ENCODE results near the gene UBAC1. TPM values are rescaled to one million over a fixed set of nuclear protein-coding genes. Genes with fewer than 3 reads are reported as not detected.
"Not testable (repeated sequence)": the region's sequence is repeated elsewhere in the genome, so short reads cannot be mapped to it uniquely, and the experiment has no call there.

Gene UBAC1
- total RNA-seq, 2 experiments from 2014 or later = 29.3 to 31.9 TPM

DNA sequence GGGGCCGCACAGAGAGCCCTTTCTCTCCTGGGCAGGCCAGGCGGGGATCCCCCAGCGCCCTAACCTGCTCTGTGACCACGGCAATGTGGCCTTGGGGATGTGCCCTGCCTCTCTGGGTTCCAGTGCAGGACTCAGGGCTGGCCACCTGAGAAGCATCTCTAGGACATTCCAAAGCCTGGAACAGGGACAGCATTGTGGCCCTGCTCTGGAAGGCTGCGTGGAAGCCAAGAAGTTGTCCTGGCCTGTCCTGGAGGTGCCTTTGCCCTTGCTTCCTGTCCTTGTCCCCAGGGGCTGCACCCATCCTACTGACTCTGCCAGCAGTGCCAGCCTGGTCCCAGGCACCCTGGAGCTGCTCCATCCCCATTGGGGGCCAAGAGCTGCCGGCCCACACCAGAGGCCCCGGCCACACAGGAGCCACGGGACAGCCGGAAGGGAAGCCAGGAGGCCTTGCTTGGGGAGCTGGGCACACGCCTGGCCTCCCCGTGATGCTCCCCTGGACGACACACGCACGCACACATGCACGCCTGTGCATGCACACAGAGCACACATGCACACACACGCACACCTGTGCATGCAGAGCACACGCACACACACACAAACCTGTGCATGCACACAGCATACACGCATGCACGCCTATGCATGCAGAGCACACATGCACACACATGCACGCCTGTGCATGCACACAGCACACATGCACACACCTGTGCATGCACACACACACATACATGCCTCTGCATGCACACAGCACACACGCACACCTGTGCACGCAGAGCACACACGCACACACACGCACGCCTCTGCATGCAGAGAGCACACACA is 33.8 kb downstream of the UBAC1 start:
- Mint-ChIP-seq H3K4me3 (no peak overlapping the region), H3K9me3 (ENCODE audit: insufficient read depth) (no peaks in the 10 kb centered on the region), H3K27me3 (ENCODE audit: low read depth) (no peaks in the 10 kb centered on the region), H3K4me1 (ENCODE audit: low read depth) (peaks cover 6% of the 10 kb centered on the region), H3K36me3 (ENCODE audit: low read depth) (peaks cover 11% of the 10 kb centered on the region), H3K27ac (no peak overlapping the region)
- ChIA-PET CTCF (no interaction called here), POLR2A (no interaction called here)
- DNase-seq = no peak
- ATAC-seq = no peak

DNA sequence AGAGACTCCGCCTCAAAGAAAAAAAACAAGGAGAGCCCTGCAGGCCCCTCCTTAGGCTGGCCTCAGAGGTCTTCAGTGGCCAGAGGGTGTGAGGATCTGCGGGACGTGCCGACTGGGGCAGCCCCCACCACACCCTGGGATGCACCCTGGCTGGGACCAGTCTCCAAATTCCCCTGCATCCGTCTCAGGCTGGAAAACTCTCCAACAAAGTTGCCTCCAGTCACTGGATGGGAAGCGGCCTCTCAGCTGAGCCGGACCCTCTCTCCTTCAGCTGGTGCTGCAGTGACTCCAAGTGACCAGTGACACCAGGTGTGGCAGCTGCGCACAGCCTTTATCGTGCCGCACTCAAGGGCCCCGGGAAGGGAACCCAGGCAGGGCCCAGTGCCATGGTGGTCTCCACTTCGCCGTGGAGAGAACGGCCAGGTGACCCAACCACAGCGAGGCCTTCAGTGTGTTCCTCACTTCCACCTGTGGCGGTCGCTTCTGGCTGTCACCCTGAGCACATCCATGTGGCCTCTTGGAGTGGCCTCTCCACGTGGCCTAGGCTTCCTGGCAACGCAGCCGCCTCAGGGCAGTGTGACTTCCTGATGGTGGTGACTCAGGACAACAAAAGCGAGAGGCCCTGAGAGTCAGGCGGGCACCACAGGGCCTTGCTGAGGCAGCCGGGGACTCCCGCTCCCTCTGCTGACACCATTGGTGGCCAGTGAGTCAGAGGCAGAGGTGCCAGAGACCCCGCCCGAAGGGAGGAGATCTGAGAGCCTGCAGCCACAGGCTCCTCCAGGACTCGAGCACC is 34.6 kb downstream of the UBAC1 start:
- Mint-ChIP-seq H3K9me3 (ENCODE audit: insufficient read depth) (no peaks in the 10 kb centered on the region), H3K27ac (no peak overlapping the region), H3K36me3 (ENCODE audit: low read depth) (peaks cover 8% of the 10 kb centered on the region), H3K4me1 (ENCODE audit: low read depth) (peaks cover 6% of the 10 kb centered on the region), H3K4me3 (no peak overlapping the region), H3K27me3 (ENCODE audit: low read depth) (no peaks in the 10 kb centered on the region)
- ChIA-PET POLR2A (no interaction called here), CTCF (no interaction called here)
- ATAC-seq (peak; percentile 31), DNase-seq (peak; percentile 42)

DNA sequence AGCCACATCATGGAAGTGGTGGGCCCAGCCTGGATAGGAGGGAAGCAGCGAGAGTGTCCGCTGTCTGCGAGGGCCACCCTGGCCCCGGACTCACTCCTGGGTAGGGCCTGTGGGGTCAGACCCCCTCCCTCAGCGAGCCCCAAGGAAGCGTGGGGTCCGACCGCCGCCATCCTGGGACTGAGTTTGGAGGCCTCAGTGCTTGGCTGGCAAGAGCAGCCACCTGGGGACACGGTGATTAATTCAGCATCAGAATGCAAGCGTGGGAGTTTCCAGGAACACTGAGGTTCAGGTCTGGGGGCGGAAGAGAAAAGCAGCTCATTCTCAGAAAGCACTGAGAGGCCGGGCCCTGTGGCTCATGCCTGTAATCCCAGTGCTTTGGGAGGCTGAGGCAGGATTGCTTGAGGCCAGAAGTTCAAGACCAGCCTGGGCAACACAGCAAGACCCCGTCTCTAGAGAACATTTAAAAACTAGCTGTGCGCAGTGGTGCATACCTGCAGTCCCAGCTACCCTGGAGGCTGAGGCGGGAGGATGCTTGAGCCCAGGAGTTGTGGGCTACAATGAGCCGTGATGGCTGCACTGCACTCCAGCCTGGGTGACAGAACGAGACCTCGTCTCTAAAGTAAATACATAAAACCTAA is 35.6 kb downstream of the UBAC1 start:
- Mint-ChIP-seq H3K4me3 (no peak overlapping the region), H3K27me3 (ENCODE audit: low read depth) (no peaks in the 10 kb centered on the region), H3K4me1 (ENCODE audit: low read depth) (peaks cover 6% of the 10 kb centered on the region), H3K9me3 (ENCODE audit: insufficient read depth) (no peaks in the 10 kb centered on the region), H3K27ac (no peak overlapping the region), H3K36me3 (ENCODE audit: low read depth) (no peaks in the 10 kb centered on the region)
- ATAC-seq = no peak
- POLR2A ChIA-PET = no interaction called here
- no peak for DNase-seq
- CTCF ChIA-PET = interaction anchor here (1.0 kb wide), 2 partner anchors 36 to 50 kb away, joined by 3 to 4 read pairs; partner anchors contain the start of gene UBAC1

DNA sequence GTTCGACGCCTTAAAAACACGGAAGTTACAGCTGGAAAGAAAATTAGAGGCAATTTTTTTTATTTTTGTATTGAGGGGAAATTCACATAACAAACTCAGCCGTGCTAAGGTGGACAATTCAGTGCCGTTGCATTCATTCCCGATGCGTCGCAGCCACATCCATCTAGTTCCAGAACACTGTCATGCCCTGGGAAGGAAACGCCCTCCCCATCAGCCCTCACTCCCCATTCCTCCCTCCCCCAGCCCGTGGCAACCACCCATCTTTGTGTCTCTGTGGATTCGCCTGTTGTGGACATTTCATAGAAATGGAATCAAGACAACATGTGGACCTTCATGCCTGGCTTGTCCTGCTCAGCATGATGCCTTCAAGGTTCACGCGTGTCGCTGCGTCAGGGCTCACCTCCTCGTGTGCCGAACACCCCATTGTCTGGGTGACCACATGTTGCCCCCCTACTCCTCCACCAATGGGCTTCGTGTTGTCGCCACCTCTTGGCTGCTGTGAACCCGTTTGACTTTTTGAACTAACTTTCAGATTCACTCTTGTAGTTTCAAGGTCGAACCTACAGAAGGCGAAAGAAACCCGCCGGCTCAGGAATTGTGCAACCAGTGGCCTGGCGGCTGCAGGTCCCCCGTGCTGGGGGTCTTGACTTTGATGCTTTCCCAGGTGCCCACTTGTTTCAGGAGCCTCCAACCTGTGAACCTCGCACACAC is 36.4 kb downstream of the UBAC1 start:
- Mint-ChIP-seq H3K4me3 (no peak overlapping the region), H3K9me3 (ENCODE audit: insufficient read depth) (no peaks in the 10 kb centered on the region), H3K36me3 (ENCODE audit: low read depth) (no peaks in the 10 kb centered on the region), H3K27ac (no peak overlapping the region), H3K27me3 (ENCODE audit: low read depth) (no peaks in the 10 kb centered on the region), H3K4me1 (ENCODE audit: low read depth) (peaks cover 6% of the 10 kb centered on the region)
- ChIA-PET CTCF (interaction anchor here (1.0 kb wide), 2 partner anchors 37 to 49 kb away, joined by 3 to 4 read pairs; partner anchors contain the start of gene UBAC1), POLR2A (interaction anchor here (0.6 kb wide), 1 partner anchor 93 kb away, joined by 3 read pairs; no protein-coding TSS in a partner anchor)
- DNase-seq = no peak
- no peak for ATAC-seq

DNA sequence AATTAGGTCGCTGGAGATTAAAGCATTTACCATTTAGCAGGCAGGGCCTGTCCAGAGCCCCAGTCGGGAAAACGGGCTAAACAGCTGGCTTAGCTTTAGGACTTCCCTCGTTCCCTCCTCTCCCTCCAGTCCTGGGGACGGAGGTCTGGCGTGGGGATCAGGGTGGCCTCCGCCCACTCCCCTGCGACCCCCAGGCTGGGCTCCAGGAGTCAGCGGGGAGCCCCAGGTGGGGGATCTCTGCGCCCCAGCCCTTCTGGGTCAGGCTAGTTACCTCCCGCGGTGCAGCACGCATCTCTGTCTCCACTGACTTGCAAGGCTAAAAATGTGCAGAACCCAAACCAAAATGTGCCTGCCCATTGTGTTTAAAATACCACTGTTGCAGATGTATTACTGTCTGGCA is 37.7 kb downstream of the UBAC1 start:
- Mint-ChIP-seq H3K4me1 (ENCODE audit: low read depth) (peaks cover 6% of the 10 kb centered on the region), H3K9me3 (ENCODE audit: insufficient read depth) (peaks cover 4% of the 10 kb centered on the region), H3K27ac (no peak overlapping the region), H3K27me3 (ENCODE audit: low read depth) (no peaks in the 10 kb centered on the region), H3K36me3 (ENCODE audit: low read depth) (peaks cover 3% of the 10 kb centered on the region), H3K4me3 (no peak overlapping the region)
- DNase-seq (no peak), ATAC-seq (no peak)
- ChIA-PET CTCF (no interaction called here), POLR2A (no interaction called here)

DNA sequence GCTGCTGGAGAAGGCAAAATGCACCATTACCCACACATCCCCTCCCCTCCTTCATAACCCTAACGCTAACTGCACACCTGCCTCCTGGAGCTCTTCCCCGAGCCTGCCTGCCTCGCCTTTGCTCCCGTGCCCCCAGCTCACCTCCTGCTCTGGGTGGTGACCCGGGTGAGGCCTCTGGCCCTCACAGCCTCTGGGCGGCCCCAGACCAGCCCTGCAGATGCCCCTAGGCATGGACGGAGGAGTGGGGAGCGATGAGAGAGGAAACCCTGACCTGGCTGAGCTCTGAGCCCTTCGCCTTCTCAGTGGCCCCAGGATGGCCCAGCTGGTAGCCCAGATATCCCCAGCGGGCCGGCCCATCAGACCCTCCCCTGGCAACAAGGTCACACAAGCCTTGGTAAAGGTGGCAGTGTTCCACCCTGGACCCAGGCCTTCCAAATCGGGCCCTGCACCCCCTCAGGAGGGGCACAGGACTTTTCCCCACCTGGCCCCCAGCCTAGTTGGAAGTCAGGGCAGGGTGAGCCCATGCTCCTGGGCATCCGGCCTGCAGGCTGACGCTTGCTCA is 39.3 kb downstream of the UBAC1 start:
- peaks cover 10% of the 10 kb centered on the region for H3K9me3 Mint-ChIP-seq (ENCODE audit: insufficient read depth)
- ATAC-seq = no peak
- POLR2A ChIA-PET = no interaction called here
- H3K4me1 Mint-ChIP-seq (ENCODE audit: low read depth) = no peaks in the 10 kb centered on the region
- no peak for DNase-seq
- no peaks in the 10 kb centered on the region for H3K27me3 Mint-ChIP-seq (ENCODE audit: low read depth)
- no peak overlapping the region for H3K27ac Mint-ChIP-seq
- no peak overlapping the region for H3K4me3 Mint-ChIP-seq
- CTCF ChIA-PET = interaction anchor here (0.9 kb wide), 1 partner anchor 1080 kb away, joined by 3 read pairs; no protein-coding TSS in a partner anchor
- peaks cover 9% of the 10 kb centered on the region for H3K36me3 Mint-ChIP-seq (ENCODE audit: low read depth)

DNA sequence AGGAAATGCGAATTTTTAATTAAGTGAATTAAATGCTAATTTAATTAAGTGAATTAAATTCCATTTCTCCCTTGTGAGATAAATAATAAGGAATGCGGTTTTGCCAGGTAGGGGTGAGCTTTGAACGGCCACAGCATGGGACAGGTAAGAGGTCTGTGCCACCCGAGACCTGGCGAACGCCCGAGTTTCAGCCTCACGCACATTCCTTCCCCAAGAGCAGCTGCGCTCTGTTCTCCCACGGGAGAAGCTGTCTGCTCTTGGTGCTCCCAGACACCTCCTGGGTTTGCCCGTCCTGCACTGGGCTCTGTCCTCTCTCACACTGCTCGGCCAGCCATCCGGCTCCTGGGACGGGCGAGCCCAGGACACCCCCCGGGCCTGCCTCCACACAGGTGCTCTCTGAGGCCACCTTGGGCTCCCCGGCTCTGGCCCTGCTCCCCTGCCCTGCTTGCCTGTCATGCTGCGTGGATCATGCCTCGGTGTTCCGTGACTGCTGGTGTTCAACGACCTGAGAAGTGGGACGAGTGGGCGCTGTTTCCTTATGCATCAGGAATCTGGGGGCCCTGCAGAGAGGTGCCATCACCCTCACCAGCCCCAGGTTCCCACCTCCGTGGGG is 40.1 kb downstream of the UBAC1 start:
- ChIA-PET POLR2A (no interaction called here), CTCF (no interaction called here)
- no peak overlapping the region for H3K27ac Mint-ChIP-seq
- no peak for DNase-seq
- ATAC-seq = no peak
- H3K36me3 Mint-ChIP-seq (ENCODE audit: low read depth) = peaks cover 15% of the 10 kb centered on the region
- H3K9me3 Mint-ChIP-seq (ENCODE audit: insufficient read depth) = peaks cover 15% of the 10 kb centered on the region
- H3K4me1 Mint-ChIP-seq (ENCODE audit: low read depth) = no peaks in the 10 kb centered on the region
- H3K4me3 Mint-ChIP-seq = no peak overlapping the region
- no peaks in the 10 kb centered on the region for H3K27me3 Mint-ChIP-seq (ENCODE audit: low read depth)

DNA sequence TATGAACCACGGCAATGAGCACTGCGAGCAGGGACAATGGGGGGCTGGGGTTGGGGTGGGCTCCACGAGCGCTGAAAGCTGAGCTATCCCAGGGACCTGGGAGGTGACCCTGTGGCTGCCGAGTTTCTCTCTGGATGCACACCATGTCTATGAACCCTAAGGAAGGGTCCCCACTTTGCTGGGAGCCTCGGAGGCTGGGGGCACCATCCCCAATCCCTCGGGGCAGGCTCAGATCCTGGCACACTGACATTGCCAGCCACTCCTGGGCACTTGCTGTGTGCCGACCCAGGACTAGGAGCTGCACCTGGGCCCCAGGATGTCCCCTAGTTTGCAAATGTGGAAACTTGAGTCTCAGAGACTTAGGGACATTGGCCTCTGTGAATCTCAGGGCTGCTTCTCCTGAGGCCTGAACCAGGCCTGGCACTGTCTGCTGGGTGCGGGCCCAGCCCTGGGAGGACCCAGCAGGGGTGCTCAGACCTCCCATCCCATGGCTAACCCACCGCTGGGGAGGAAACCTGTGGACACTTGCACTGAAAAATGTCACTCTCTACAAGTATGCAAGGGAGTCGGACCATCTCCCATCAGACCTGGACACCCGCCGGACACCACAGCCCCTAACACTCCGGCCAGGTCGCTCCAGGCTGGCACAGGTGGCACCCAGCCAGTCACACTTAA is 40.8 kb downstream of the UBAC1 start:
- H3K4me3 Mint-ChIP-seq = no peak overlapping the region
- no peak for ATAC-seq
- POLR2A ChIA-PET = no interaction called here

DNA sequence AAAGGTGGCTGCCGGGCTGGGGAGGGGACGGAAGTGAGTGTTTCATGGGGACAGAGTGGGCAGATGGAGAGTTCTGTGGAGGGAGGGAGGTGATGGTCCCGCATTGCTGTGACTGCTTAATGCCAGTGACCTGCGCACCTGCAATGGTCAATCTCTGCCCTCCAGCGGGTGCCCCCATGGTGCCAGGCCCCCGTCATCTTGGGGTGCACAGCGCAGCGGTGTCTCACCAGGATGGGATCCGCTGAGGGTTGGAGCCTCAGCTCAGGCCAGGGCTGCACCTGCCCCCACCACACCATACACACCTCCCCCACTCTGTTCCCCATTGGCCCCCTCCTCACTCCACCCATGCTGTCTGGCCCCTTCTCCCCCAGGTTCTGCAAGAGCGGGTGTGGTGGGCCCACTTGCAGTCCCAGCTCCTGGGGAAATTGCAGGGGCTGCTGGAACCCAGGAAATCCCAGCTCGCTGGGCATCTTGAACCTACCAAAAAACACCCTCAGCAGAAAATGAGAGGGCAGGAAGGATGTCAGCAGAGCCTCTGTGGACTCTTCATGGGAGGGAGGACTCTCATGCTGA is 41.8 kb downstream of the UBAC1 start:
- POLR2A ChIA-PET = no interaction called here
- Mint-ChIP-seq H3K9me3 (ENCODE audit: insufficient read depth) (peaks cover 24% of the 10 kb centered on the region), H3K4me3 (no peak overlapping the region), H3K4me1 (ENCODE audit: low read depth) (no peaks in the 10 kb centered on the region), H3K36me3 (ENCODE audit: low read depth) (peaks cover 31% of the 10 kb centered on the region), H3K27ac (no peak overlapping the region), H3K27me3 (ENCODE audit: low read depth) (no peaks in the 10 kb centered on the region)
- DNase-seq = no peak
- ATAC-seq = no peak
- CTCF ChIA-PET = no interaction called here

More for the DNA sequence above, 40.8 kb downstream of the UBAC1 start:
- Mint-ChIP-seq H3K27ac (no peak overlapping the region), H3K36me3 (ENCODE audit: low read depth) (peaks cover 22% of the 10 kb centered on the region), H3K4me1 (ENCODE audit: low read depth) (no peaks in the 10 kb centered on the region), H3K9me3 (ENCODE audit: insufficient read depth) (peaks cover 22% of the 10 kb centered on the region), H3K27me3 (ENCODE audit: low read depth) (no peaks in the 10 kb centered on the region)
- no peak for DNase-seq
- CTCF ChIA-PET = no interaction called here

DNA sequence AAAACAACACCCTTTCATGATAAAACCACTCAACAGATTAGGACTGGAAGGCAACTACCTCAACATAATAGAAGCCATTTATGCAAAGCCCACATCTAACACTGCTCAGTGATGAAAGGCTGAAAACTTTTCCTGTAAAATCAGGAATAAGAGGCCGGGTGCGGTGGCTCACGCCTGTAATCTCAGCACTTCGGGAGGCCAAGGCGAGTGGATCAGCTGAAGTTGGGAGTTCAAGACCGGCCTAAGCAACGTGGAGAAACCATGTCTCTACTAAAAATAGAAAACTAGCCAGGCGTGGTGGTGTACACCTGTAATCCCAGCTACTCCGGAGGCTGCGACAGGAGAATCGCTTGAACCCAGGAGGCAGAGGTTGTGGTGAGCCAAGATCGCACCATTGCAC is 44.9 kb downstream of the UBAC1 start:
- CTCF ChIA-PET; H3K4me1 Mint-ChIP-seq (ENCODE audit: low read depth); H3K27me3 Mint-ChIP-seq (ENCODE audit: low read depth); POLR2A ChIA-PET; DNase-seq; ATAC-seq; H3K27ac Mint-ChIP-seq; H3K4me3 Mint-ChIP-seq: not testable (repeated sequence)
- Mint-ChIP-seq H3K9me3 (ENCODE audit: insufficient read depth) (peaks cover 30% of the 10 kb centered on the region), H3K36me3 (ENCODE audit: low read depth) (peaks cover 51% of the 10 kb centered on the region)
